Smooth muscle cell (in vitro differentiated cells): ENCODE measurements around the gene INPP5A. TPM values are rescaled to one million over a fixed set of nuclear protein-coding genes. Genes with fewer than 3 reads are reported as not detected.

Experiments used
- DNase-seq: peaks from one replicate; lab custom pipeline; 2025; ENCODE audit not compliant: unreplicated experiment; lab: John Stamatoyannopoulos, UW
- H2AFZ ChIP-seq: fragments of 200-600 bp; sonication (generic); 2 replicates; pipeline ENCODE4 v1.6.0; 2016; ENCODE audit warnings: antibody characterized with exemption, low read depth, mild to moderate bottlenecking
- H3F3A ChIP-seq: fragments of 200-600 bp; sonication (generic); 2 replicates; pipeline ENCODE4 v1.6.0; 2017; ENCODE audit warnings: antibody characterized with exemption, low read depth
- H3K27ac ChIP-seq: fragments of 200-600 bp; sonication (generic); 2 replicates; pipeline ENCODE4 v1.5.1; 2016; ENCODE audit warnings: low read depth, mild to moderate bottlenecking
- H3K27me3 ChIP-seq: fragments of 200-600 bp; sonication (generic); 2 replicates; pipeline ENCODE4 v1.6.1; 2016; ENCODE audit warnings: low read depth, mild to moderate bottlenecking
- H3K36me3 ChIP-seq: fragments of 200-600 bp; sonication (generic); 2 replicates; pipeline ENCODE4 v1.5.1; 2016; ENCODE audit warnings: low read depth
- H3K4me1 ChIP-seq: fragments of 200-600 bp; sonication (generic); 2 replicates; pipeline ENCODE4 v1.5.1; 2016; ENCODE audit warnings: low read depth
- H3K4me2 ChIP-seq: fragments of 200-600 bp; sonication (generic); 2 replicates; pipeline ENCODE4 v1.6.0; 2016; ENCODE audit warnings: mild to moderate bottlenecking
- H3K4me3 ChIP-seq: fragments of 200-600 bp; sonication (generic); 2 replicates; pipeline ENCODE4 v1.5.1; 2016; ENCODE audit warnings: mild to moderate bottlenecking
- H3K79me2 ChIP-seq: fragments of 200-600 bp; sonication (generic); 2 replicates; pipeline ENCODE4 v1.6.0; 2016; ENCODE audit warnings: low read depth, mild to moderate bottlenecking
- H3K9ac ChIP-seq: fragments of 200-600 bp; sonication (generic); 2 replicates; pipeline ENCODE4 v1.6.0; 2016; ENCODE audit warnings: low read depth
- H3K9me3 ChIP-seq: fragments of 200-600 bp; sonication (generic); replicated peaks from 2 replicates; pipeline ENCODE4 v1.5.1; 2016; ENCODE audit warnings: low read depth
- H4K20me1 ChIP-seq: fragments of 200-600 bp; sonication (generic); 2 replicates; pipeline ENCODE4 v1.6.0; 2016; ENCODE audit warnings: low read depth
- CTCF ChIP-seq: fragments of 200-600 bp; sonication (generic); IDR thresholded peaks from 2 replicates; pipeline ENCODE4 v1.5.1; 2017; ENCODE audit warnings: borderline replicate concordance, mild to moderate bottlenecking, antibody characterized with exemption; ENCODE audit not compliant: insufficient read depth, poor library complexity, severe bottlenecking
- WGBS: methylation state at CpG from one replicate; pipeline ENCODE4 v1.1.7; 2016; ENCODE audit warnings: low lambda C conversion rate; 5-methylcytosine and 5-hydroxymethylcytosine counted together
- polyA plus RNA-seq: library from polyadenylated mRNA; unstranded; fragments of >200 nt; fragmentation: Nextera tagmentation; extraction: Ambion mirVana; gene quantifications from 2 replicates; pipeline ENCODE4 v1.2.1, GENCODE V29; 2016
- total RNA-seq: library from RNA; depleted of rRNA; stranded (reverse); fragments of >200 nt; gene quantifications from 2 replicates; pipeline ENCODE4 v1.2.3, GENCODE V29; 2014

The INPP5A gene
- total and polyA plus RNA-seq, 2 experiments from 2014 or later = 48.0 to 55.9 TPM

- Histone ChIP-seq H3K4me3 (no peak overlapping the region), H3F3A (peaks cover 4% of the 10 kb centered on the region), H3K36me3 (no peaks in the 10 kb centered on the region), H3K9me3 (no peaks in the 10 kb centered on the region), H3K4me1 (no peaks in the 10 kb centered on the region), H3K27me3 (no peaks in the 10 kb centered on the region), H4K20me1 (peaks cover 100% of the 10 kb centered on the region), H3K9ac (no peak overlapping the region), H3K79me2 (peaks cover 84% of the 10 kb centered on the region), H3K4me2 (no peak overlapping the region), H2AFZ (no peak overlapping the region), H3K27ac (no peak overlapping the region)
- no peak for TF ChIP-seq CTCF
- DNase-seq = no peak
- 96% methylated on average over 18 of the region's 18 CpGs for WGBS
Observed at GRCh38 chr10:132556994-132557441, 19.4 kb downstream of the INPP5A start.

GRCh38 chr10:132557696-132558515 lies 20.3 kb downstream of the INPP5A start:
- no peaks in the 10 kb centered on the region for H3K9me3 ChIP-seq
- no peak overlapping the region for H3K27ac ChIP-seq
- no peak for TF ChIP-seq CTCF
- H3K36me3 ChIP-seq = no peaks in the 10 kb centered on the region
- H3K4me3 ChIP-seq = no peak overlapping the region
- peaks cover 100% of the 10 kb centered on the region for H4K20me1 ChIP-seq
- no peak overlapping the region for H3K4me2 ChIP-seq
- H3K9ac ChIP-seq = no peak overlapping the region
- peaks cover 4% of the 10 kb centered on the region for H3F3A ChIP-seq
- H3K79me2 ChIP-seq = peaks cover 86% of the 10 kb centered on the region
- no peak for DNase-seq
- WGBS = 80% methylated on average over 33 of the region's 33 CpGs
- no peak overlapping the region for H2AFZ ChIP-seq
- no peaks in the 10 kb centered on the region for H3K4me1 ChIP-seq
- H3K27me3 ChIP-seq = no peaks in the 10 kb centered on the region

- no peaks in the 10 kb centered on the region for H3K4me1 ChIP-seq
- H3K27ac ChIP-seq = no peak overlapping the region
- 96% methylated on average over 32 of the region's 32 CpGs for WGBS
- H3K79me2 ChIP-seq = peaks cover 90% of the 10 kb centered on the region
- no peak overlapping the region for H3K9ac ChIP-seq
- H3F3A ChIP-seq = peaks cover 4% of the 10 kb centered on the region
- H3K4me3 ChIP-seq = no peak overlapping the region
- no peak overlapping the region for H2AFZ ChIP-seq
- no peaks in the 10 kb centered on the region for H3K36me3 ChIP-seq
- H3K27me3 ChIP-seq = no peaks in the 10 kb centered on the region
- H4K20me1 ChIP-seq = peaks cover 100% of the 10 kb centered on the region
- H3K9me3 ChIP-seq = no peaks in the 10 kb centered on the region
- DNase-seq = no peak
- no peak overlapping the region for H3K4me2 ChIP-seq
- TF ChIP-seq CTCF = no peak
Observed at GRCh38 chr10:132558516-132559413, 21.2 kb downstream of the INPP5A start.
